Activated CD8-positive, alpha-beta T cell treated with anti-CD3 and anti-CD28 coated beads for 36 hours (primary cell): Measurements from ENCODE around the gene N4BP2. TPM values are rescaled to one million over a fixed set of nuclear protein-coding genes. Genes with fewer than 3 reads are reported as not detected.

Source experiments
- ATAC-seq: fragments of 200-7000 bp; cut with Tn5 transposase; one replicate; pipeline ENCODE4 v1.10.0; 2021; ENCODE audit warnings: mild to moderate bottlenecking, moderate library complexity
- CTCF ChIA-PET: fragments of 350-600 bp; sonication (Branson Sonifier 250); formaldehyde crosslinking; loops from one replicate; lab custom pipeline; 2021; ENCODE audit warnings: antibody characterized with exemption; lab: Charles Lee
- POLR2A ChIA-PET: fragments of 350-600 bp; sonication (Branson Sonifier 250); formaldehyde crosslinking; loops from one replicate; lab custom pipeline; 2021; ENCODE audit warnings: antibody characterized with exemption; lab: Charles Lee
- DNase-seq: peaks from one replicate; pipeline ENCODE4 v3.0.0-alpha.2; 2020
- H3K27ac Mint-ChIP-seq: one replicate; pipeline ENCODE4 v1.8.0; 2021; ENCODE audit warnings: mild to moderate bottlenecking, mixed read lengths
- H3K27me3 Mint-ChIP-seq: one replicate; pipeline ENCODE4 v1.8.0; 2021; ENCODE audit warnings: mixed read lengths
- H3K36me3 Mint-ChIP-seq: one replicate; pipeline ENCODE4 v1.8.0; 2021; ENCODE audit warnings: low read depth, mixed read lengths
- H3K4me1 Mint-ChIP-seq: one replicate; pipeline ENCODE4 v1.8.0; 2021; ENCODE audit warnings: low read depth, mixed read lengths
- H3K4me3 Mint-ChIP-seq: one replicate; pipeline ENCODE4 v1.8.0; 2021; ENCODE audit warnings: mild to moderate bottlenecking, moderate library complexity, mixed read lengths
- H3K9me3 Mint-ChIP-seq: one replicate; pipeline ENCODE4 v1.8.0; 2021; ENCODE audit warnings: mixed read lengths
- CTCF ChIP-seq: fragments of 200-600 bp; IDR thresholded peaks from one replicate; pipeline ENCODE4 v1.8.0; 2022; ENCODE audit warnings: antibody characterized with exemption, mild to moderate bottlenecking
- intact Hi-C: fragments of 100-400 bp; cut with micrococcal nuclease; formaldehyde crosslinking; loops from one replicate; pipeline ENCODE4 v1.10.0; 2022
- total RNA-seq, 2 experiments: library from RNA; stranded (reverse); gene quantifications; one replicate each; pipeline ENCODE4 v1.2.3, GENCODE V29; 2021

The N4BP2 gene
- total RNA-seq, 2 experiments from 2014 or later, result 17.4 to 17.5 TPM

- ATAC-seq, result no peak
- no peak overlapping the region for H3K27ac Mint-ChIP-seq
- no peak overlapping the region for H3K4me3 Mint-ChIP-seq
- DNase-seq, result no peak
- peaks cover 15% of the 10 kb centered on the region for H3K4me1 Mint-ChIP-seq
- peaks cover 14% of the 10 kb centered on the region for H3K36me3 Mint-ChIP-seq
- H3K9me3 Mint-ChIP-seq, result peaks cover 12% of the 10 kb centered on the region
- ChIA-PET POLR2A (no interaction called here), CTCF (interaction anchor here (0.6 to 1.0 kb wide), 4 partner anchors 12 to 679 kb away, joined by 3 to 6 read pairs (median 4); no protein-coding TSS in a partner anchor)
- intact Hi-C loops, result no loop called here
- no peaks in the 10 kb centered on the region for H3K27me3 Mint-ChIP-seq
- no peak for TF ChIP-seq CTCF
These were observed 107.8 kb downstream of the N4BP2 start for GRCh38 chr4:40164459-40164858.

- peaks cover 12% of the 10 kb centered on the region for H3K9me3 Mint-ChIP-seq
- H3K27ac Mint-ChIP-seq, result no peak overlapping the region
- TF ChIP-seq CTCF, result no peak
- H3K27me3 Mint-ChIP-seq, result no peaks in the 10 kb centered on the region
- H3K36me3 Mint-ChIP-seq, result peaks cover 13% of the 10 kb centered on the region
- peaks cover 8% of the 10 kb centered on the region for H3K4me1 Mint-ChIP-seq
- DNase-seq (no peak), ATAC-seq (no peak)
- intact Hi-C loops, result no loop called here
- H3K4me3 Mint-ChIP-seq, result no peak overlapping the region
- POLR2A ChIA-PET, result interaction anchor here (1.1 kb wide), 1 partner anchor 62 kb away, joined by 4 read pairs; no protein-coding TSS in a partner anchor
- CTCF ChIA-PET, result interaction anchor here (1.0 kb wide), 1 partner anchor 18 kb away, joined by 3 read pairs; no protein-coding TSS in a partner anchor
These were observed 109.3 kb downstream of the N4BP2 start for GRCh38 chr4:40165916-40166315.

GRCh38 chr4:40168070-40168469 is 111.4 kb downstream of the N4BP2 start:
- peaks cover 12% of the 10 kb centered on the region for H3K4me1 Mint-ChIP-seq
- peaks cover 8% of the 10 kb centered on the region for H3K9me3 Mint-ChIP-seq
- ChIA-PET POLR2A (no interaction called here), CTCF (no interaction called here)
- peaks cover 8% of the 10 kb centered on the region for H3K36me3 Mint-ChIP-seq
- intact Hi-C loops, result no loop called here
- ATAC-seq (no peak), DNase-seq (no peak)
- no peak overlapping the region for H3K4me3 Mint-ChIP-seq
- no peaks in the 10 kb centered on the region for H3K27me3 Mint-ChIP-seq
- TF ChIP-seq CTCF, result no peak
- H3K27ac Mint-ChIP-seq, result no peak overlapping the region

- POLR2A ChIA-PET, result interaction anchor here (0.7 to 1.9 kb wide), 2 partner anchors 29 to 45 kb away, joined by 4 to 6 read pairs; no protein-coding TSS in a partner anchor
- CTCF ChIA-PET, result no interaction called here
- H3K27me3 Mint-ChIP-seq, result no peaks in the 10 kb centered on the region
These were observed 113.9 kb downstream of the N4BP2 start for GRCh38 chr4:40170588-40170987.

More at GRCh38 chr4:40170588-40170987, 113.9 kb downstream of the N4BP2 start:
- intact Hi-C loops, result no loop called here
- ATAC-seq (no peak), DNase-seq (no peak)
- Mint-ChIP-seq H3K4me3 (no peak overlapping the region), H3K4me1 (peaks cover 19% of the 10 kb centered on the region), H3K9me3 (peaks cover 8% of the 10 kb centered on the region), H3K36me3 (peaks cover 8% of the 10 kb centered on the region), H3K27ac (no peak overlapping the region)
- no peak for TF ChIP-seq CTCF
